CD4-positive, alpha-beta T cell treated with Interleukin-15 for 1 hour (primary cell): Measurements from ENCODE around the gene UCP3.

Experiments used
- DNase-seq: peaks from one replicate; pipeline ENCODE4 v3.0.0-alpha.2; 2020

The UCP3 gene

GRCh38 chr11:73976451-73977151 lies 32.3 kb downstream of the UCP3 start:
- no peak for DNase-seq

DNA sequence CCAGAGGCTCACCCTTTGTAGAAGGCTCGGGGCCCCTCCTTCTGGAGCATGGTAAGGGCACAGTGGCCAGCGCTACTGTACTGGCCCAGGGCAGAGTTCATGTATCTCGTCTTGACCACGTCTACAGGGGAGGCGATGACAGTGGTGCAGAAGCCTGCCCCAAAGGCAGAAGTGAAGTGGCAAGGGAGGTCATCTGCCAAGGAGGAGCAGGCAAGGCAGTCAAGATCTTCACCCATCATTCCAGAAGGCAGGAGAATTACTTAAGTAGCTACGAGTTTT lies 33.5 kb downstream of the UCP3 start:
- DNase-seq, result no peak

DNA sequence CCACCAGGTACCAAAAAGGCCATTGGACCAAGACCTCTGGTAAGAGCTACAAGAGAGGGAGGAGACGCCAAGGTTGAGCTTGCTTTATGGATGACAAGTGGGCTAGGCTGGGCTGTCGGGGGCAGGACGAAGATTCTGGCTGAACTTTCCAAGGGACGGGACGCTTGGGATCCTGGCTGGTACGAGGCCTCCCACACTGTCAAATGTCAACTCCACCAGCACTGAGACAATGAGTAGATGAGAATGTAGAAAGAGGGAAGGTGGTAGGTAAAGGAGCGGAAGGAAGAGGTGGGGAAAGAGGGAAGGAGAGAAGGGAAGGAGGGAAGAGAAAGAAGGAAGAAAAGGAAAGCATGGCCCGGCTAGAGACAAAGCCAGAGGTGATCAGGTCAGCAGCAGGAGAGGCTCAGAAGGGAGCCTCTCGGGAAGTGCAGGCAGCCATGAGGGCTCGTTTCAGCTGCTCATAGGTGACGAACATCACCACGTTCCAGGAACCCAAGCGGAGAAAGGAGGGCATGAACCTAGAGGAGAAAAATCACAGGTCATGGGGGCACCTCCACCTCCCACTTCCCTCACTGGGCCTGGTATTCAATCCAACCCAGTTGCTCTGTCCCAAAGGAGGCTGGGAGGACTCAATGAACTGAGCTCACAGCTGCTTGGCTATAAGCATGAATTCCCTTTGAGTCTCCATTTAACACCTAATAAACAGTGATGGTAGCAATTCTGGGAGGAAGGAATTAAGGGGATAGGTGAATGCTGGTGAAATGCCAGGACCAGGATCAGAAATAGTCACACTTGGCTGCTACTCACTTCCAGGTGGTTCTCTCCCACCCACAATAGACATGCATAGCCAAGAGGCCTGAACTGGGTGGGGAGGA lies 34.0 kb downstream of the UCP3 start:
- DNase-seq, result no peak

DNA sequence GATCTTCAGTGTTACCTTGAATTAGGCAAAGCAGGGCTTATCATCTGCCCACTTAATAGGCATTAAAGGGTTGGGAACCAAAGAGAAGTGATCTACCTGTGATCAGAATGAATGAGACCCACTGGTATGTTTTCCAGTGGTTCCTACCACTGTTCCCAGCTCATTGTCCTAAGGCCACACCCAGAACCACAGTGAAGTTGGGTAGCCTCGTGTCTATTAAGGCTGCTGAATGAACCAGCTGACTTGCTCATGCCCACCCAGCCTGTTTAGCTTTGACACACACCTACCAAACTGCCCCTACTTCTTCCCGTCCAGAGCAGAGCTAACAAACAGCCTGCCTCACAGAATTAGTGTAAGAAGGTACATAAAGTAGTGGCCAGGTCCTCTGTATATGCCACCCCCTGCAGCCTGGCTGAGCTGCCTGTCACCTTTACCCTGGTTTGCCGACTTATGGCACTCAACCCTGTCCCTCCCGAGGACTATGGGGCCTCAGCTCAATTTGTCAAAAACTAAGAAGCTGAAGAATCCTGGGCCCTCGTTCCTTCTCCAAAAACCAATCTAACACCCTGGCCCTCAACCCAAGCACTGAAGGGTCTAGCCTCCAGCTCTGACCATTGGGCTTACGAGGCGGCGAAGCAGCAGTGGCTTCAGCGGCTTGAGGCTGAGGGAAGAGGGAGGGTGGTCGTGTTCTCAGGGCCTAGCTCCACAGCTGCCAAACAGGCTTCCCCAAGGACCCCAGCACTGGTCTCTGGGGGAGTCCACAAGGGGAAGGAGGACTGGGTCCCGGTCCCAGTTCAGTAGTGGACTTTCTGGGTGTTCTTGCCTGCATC lies 36.0 kb downstream of the UCP3 start:
- DNase-seq, result no peak

GRCh38 chr11:73972187-73972586 lies 36.7 kb downstream of the UCP3 start:
- DNase-seq, result no peak

GRCh38 chr11:73971175-73971719 lies 37.6 kb downstream of the UCP3 start:
- peak; percentile 43 for DNase-seq

DNA sequence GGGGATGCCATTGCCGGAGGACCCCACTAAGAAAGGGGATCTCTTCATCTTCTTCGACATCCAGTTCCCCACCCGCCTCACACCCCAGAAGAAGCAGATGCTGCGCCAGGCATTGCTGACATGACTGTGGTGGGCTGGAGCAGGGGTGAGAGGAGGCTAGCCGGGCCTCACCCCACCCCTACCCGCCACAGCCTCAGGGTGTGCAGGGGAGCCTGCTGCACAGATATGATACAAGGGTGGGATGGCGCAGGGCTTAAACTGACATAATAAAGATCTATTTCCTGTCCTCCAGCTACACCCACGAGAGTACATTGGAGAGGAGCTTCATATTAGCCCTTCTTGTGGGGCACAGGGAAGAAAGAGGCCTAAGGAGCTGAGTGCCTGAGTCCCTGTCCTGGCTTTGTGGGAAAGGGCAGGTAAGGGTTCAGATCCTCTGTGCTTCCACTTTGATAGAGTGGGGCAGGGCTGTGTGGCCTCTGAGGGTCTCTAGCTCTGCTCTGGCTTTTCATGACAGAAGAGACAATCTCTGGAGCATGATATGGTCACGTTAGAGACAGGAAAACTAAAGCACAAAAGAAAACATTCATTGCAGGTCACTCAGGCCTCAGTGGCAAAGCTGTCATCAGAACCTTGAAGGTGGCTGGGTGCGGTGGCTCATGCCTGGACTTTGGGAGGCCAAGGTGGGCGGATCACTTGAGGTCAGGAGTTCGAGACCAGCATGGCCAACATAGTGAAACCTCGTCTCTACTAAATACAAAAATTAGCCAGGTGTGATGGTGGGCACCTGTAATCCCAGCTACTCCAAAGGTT lies 38.7 kb downstream of the UCP3 start:
- peak; percentile 49 for DNase-seq

- no peak for DNase-seq
These were observed 39.8 kb downstream of the UCP3 start for GRCh38 chr11:73969091-73969490.

GRCh38 chr11:73968356-73968966 lies 40.4 kb downstream of the UCP3 start:
- no peak for DNase-seq

GRCh38 chr11:73965764-73966121 lies 43.1 kb downstream of the UCP3 start:
- DNase-seq, result no peak

- no peak for DNase-seq
These were observed 43.7 kb downstream of the UCP3 start for GRCh38 chr11:73965076-73965763.

- DNase-seq, result no peak
These were observed 45.0 kb downstream of the UCP3 start for GRCh38 chr11:73963861-73964260.

DNA sequence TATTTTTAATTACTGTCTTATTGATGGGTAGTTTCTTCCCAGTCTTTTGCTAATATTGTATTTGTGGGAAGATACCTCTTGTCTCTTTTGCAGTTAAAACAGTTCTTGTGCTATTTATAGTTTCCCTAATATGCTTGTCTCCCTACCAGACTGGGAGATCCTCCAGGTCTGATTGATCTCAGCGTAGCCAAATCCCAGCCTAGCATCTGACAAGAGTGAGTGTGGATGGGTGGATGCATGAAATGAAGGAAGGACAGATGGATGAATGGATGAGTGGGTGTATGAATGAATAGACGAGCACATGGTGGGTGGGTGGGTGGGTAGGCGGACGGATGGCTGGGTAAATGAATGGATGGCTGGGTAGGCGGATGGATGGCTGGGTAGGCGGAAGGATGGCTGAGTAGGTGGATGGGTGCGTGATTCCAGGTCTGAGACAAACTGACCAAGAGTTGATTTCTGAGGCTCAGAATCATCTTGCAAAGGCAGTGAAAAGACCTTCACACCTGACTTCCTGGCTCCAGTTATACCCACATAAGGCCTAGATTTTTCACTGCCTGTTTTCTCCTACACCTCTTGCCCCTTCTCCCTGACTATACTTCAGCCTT lies 46.7 kb downstream of the UCP3 start:
- DNase-seq, result no peak

DNA sequence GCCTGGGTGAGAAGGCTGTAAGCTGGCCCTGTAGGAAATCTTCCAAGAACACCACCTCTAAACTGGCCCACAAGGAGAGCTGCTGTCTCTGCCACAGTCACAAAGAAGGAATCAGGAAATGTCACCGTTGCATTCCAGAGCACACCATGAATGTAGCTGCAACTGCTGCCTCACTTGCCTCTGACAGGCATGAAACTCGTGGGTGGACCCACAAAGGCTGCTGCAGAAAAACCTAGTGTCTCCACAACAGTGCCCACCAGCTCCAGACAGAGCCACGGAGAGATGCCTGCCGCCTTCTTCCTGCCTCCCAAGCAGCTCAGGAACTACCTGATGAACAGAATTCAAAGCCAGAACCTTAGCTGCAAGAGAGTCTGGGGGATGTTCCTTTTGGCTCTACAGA lies 47.6 kb downstream of the UCP3 start:
- no peak for DNase-seq

- no peak for DNase-seq
These were observed 50.3 kb downstream of the UCP3 start for GRCh38 chr11:73958521-73959141.

GRCh38 chr11:73957654-73958361 lies 51.1 kb downstream of the UCP3 start:
- no peak for DNase-seq

GRCh38 chr11:73956876-73957653 lies 51.8 kb downstream of the UCP3 start:
- no peak for DNase-seq

DNA sequence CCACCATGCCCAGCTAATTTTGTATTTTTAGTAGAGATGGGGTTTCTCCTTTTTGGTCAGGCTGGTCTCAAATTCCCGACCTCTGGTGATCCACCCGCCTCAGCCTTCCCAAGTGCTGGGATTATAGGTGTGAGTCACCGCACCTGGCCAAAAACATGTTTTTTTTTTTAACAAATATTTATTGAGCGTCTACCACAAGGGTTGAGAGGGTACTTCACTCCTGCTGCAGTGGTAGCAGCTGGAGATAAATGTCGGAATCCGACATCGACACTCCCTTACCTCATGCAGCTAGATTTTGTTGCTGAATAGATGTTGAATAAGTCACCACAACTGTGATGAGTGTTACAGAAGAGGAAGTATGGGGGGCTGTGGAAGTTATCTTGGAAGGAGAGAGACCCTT lies 57.1 kb downstream of the UCP3 start:
- no peak for DNase-seq
